B cell (primary cell): ENCODE measurements around the gene EIF3J. TPM values are rescaled to one million over a fixed set of nuclear protein-coding genes. Genes with fewer than 3 reads are reported as not detected.

Experiments
- ATAC-seq: fragments of 200-7000 bp; cut with Tn5 transposase; one replicate; pipeline ENCODE4 v1.10.0; 2021; ENCODE audit warnings: low read depth, mild to moderate bottlenecking, moderate number of reproducible peaks, moderate library complexity
- CTCF ChIA-PET: fragments of 350-600 bp; sonication (Branson Sonifier 250); formaldehyde crosslinking; loops from one replicate; lab custom pipeline; 2021; ENCODE audit warnings: antibody characterized with exemption, inconsistent platforms; lab: Charles Lee
- POLR2A ChIA-PET: fragments of 350-600 bp; sonication (Branson Sonifier 250); formaldehyde crosslinking; loops from one replicate; lab custom pipeline; 2021; ENCODE audit warnings: antibody characterized with exemption; lab: Charles Lee
- DNase-seq: peaks from one replicate; pipeline ENCODE4 v3.0.0; 2013
- H2AFZ ChIP-seq: 2 replicates; pipeline ENCODE4 v1.6.1; 2012; ENCODE audit warnings: mild to moderate bottlenecking, low read depth, low read length; ENCODE audit not compliant: insufficient read depth, poor library complexity, severe bottlenecking
- H3K27ac ChIP-seq, 2 donors: 1 replicate in 1 of 2; 2 replicates in 1 of 2; pipeline ENCODE4 v1.5.1; 2012 to 2013; ENCODE audit warnings: low read length in 2 of 2, mild to moderate bottlenecking in 2 of 2, moderate library complexity in 1 of 2
- H3K27me3 ChIP-seq, 4 experiments: fragments of 200-600 bp in 1 of 4; sonication (generic) in 1 of 4; replicated peaks in 1 of 4; 1 replicate in 2 of 4; 2 replicates in 2 of 4; pipeline versions ENCODE4 v1.6.1 to v1.7.0; 2013 to 2016; ENCODE audit warnings: low read length in 3 of 4, mild to moderate bottlenecking in 2 of 4, mixed read lengths in 1 of 4, moderate library complexity in 1 of 4; ENCODE audit not compliant: insufficient read depth in 4 of 4, control insufficient read depth in 3 of 4; ENCODE audit errors: control extremely low read depth in 1 of 4
- H3K36me3 ChIP-seq, 2 experiments: replicated peaks in 1 of 2; 1 replicate in 1 of 2; 2 replicates in 1 of 2; pipeline versions ENCODE4 v1.6.1 to v1.7.1; 2013; ENCODE audit warnings: low read length in 1 of 2; ENCODE audit not compliant: insufficient read depth in 2 of 2, control insufficient read depth in 1 of 2; ENCODE audit errors: control extremely low read depth in 1 of 2, extremely low read depth in 1 of 2
- H3K4me1 ChIP-seq, 2 donors: fragments of 200-600 bp in 1 of 2; sonication (generic) in 1 of 2; 1 replicate in 1 of 2; 2 replicates in 1 of 2; pipeline versions ENCODE4 v1.5.1 to v1.6.1; 2013 to 2017; ENCODE audit warnings: low read length in 2 of 2; ENCODE audit not compliant: control insufficient read depth in 2 of 2, insufficient read depth in 2 of 2
- H3K4me2 ChIP-seq: replicated peaks from 2 replicates; pipeline ENCODE3; 2012; ENCODE audit warnings: mild to moderate bottlenecking, low read depth, low read length; ENCODE audit not compliant: poor library complexity, severe bottlenecking
- H3K4me3 ChIP-seq, 5 experiments: fragments of 200-600 bp in 1 of 5; sonication (generic) in 1 of 5; 1 replicate in 3 of 5; 2 replicates in 2 of 5; pipeline versions ENCODE4 v1.5.1 to v1.7.0; 2011 to 2016; ENCODE audit warnings: low read length in 4 of 5, mild to moderate bottlenecking in 4 of 5, low read depth in 2 of 5, control low read depth in 1 of 5, moderate library complexity in 1 of 5; ENCODE audit not compliant: insufficient read depth in 1 of 5; ENCODE audit errors: control extremely low read depth in 1 of 5, extremely low read depth in 1 of 5
- H3K79me2 ChIP-seq: fragments of 200-600 bp; sonication (generic); one replicate; pipeline ENCODE4 v1.6.0; 2016; ENCODE audit warnings: low read length; ENCODE audit not compliant: control insufficient read depth, insufficient read depth
- H3K9ac ChIP-seq: fragments of 200-600 bp; sonication (generic); 2 replicates; pipeline ENCODE4 v1.6.1; 2017; ENCODE audit warnings: mild to moderate bottlenecking, low read length, moderate library complexity
- H3K9me3 ChIP-seq, 3 donors: one replicate each; pipeline versions ENCODE4 v1.6.1 to v1.7.1; 2013; ENCODE audit warnings: low read length in 2 of 3; ENCODE audit not compliant: control insufficient read depth in 2 of 3, insufficient read depth in 1 of 3; ENCODE audit errors: control extremely low read depth in 1 of 3
- H4K20me1 ChIP-seq: 2 replicates; pipeline ENCODE4 v1.6.0; 2012; ENCODE audit warnings: mild to moderate bottlenecking, low read length; ENCODE audit not compliant: insufficient read depth, control insufficient read depth, poor library complexity, severe bottlenecking
- H3K27ac Mint-ChIP-seq: one replicate; pipeline ENCODE4 v1.8.0; 2021; ENCODE audit warnings: mixed read lengths
- H3K27me3 Mint-ChIP-seq: one replicate; pipeline ENCODE4 v1.8.0; 2021; ENCODE audit warnings: mixed read lengths
- H3K4me1 Mint-ChIP-seq: one replicate; pipeline ENCODE4 v1.8.0; 2021; ENCODE audit warnings: mixed read lengths
- H3K4me3 Mint-ChIP-seq: one replicate; pipeline ENCODE4 v1.8.0; 2021; ENCODE audit warnings: mixed read lengths
- H3K9me3 Mint-ChIP-seq: one replicate; pipeline ENCODE4 v1.8.0; 2022; ENCODE audit warnings: mixed read lengths; ENCODE audit not compliant: insufficient read depth
- CTCF ChIP-seq: fragments of 200-600 bp; IDR thresholded peaks from one replicate; pipeline ENCODE4 v1.8.0; 2022; ENCODE audit warnings: antibody characterized with exemption, mild to moderate bottlenecking
- EZH2 ChIP-seq: IDR thresholded peaks from 2 replicates; pipeline ENCODE4 v1.6.1; 2012; ENCODE audit warnings: borderline replicate concordance, low read depth, mild to moderate bottlenecking, moderate library complexity, low read length; ENCODE audit not compliant: insufficient read depth, poor library complexity, severe bottlenecking
- WGBS: methylation state at CpG from one replicate; pipeline ENCODE4 v1.1.5; 2013; ENCODE audit warnings: missing lambda C conversion rate; ENCODE audit not compliant: insufficient coverage; 5-methylcytosine and 5-hydroxymethylcytosine counted together
- intact Hi-C: fragments of 100-400 bp; cut with micrococcal nuclease; formaldehyde crosslinking; loops from one replicate; pipeline ENCODE4 v1.10.0; 2022
- polyA plus RNA-seq: library from polyadenylated mRNA; depleted of rRNA; stranded (reverse); fragments of >200 nt; gene quantifications from 2 replicates; pipeline ENCODE4 v1.2.3, GENCODE V29; 2012
- total RNA-seq, 2 donors: library from RNA; stranded (reverse); fragments of 120-200 nt in 1 of 2; gene quantifications; 1 replicate in 1 of 2; 2 replicates in 1 of 2; pipeline versions ENCODE4 v1.2.3 to v1.2.4, GENCODE V29; 2013 to 2022

EIF3J gene
- total and polyA plus RNA-seq, 2 donors (not counting 1 experiment from before 2014, with no cell fraction given), result 16.5 to 66.7 TPM

GRCh38 chr15:44532689-44533088 is 4.3 kb upstream of the EIF3J start:
- CTCF ChIA-PET, result interaction anchor here (1.0 kb wide), 1 partner anchor 10 kb away, joined by 3 read pairs; no protein-coding TSS in a partner anchor
- 92% methylated on average over 3 of the region's 3 CpGs for WGBS
- intact Hi-C loops, result no loop called here
- POLR2A ChIA-PET, result interaction anchor here (0.7 kb wide), 1 partner anchor 131 kb away, joined by 4 read pairs; the partner anchor contains the start of gene SPG11
- no peaks in the 10 kb centered on the region for H4K20me1 ChIP-seq
- H3K36me3 ChIP-seq, result no peaks in the 10 kb centered on the region
- no peaks in the 10 kb centered on the region for H3K27me3 ChIP-seq
- Mint-ChIP-seq H3K27ac (peak overlapping the region; percentile 50), H3K27me3 (no peaks in the 10 kb centered on the region), H3K4me1 (peaks cover 8% of the 10 kb centered on the region), H3K9me3 (no peaks in the 10 kb centered on the region), H3K4me3 (no peak overlapping the region)
- H3K79me2 ChIP-seq, result peaks cover 2% of the 10 kb centered on the region
- no peak overlapping the region for H3K4me2 ChIP-seq
- no peaks in the 10 kb centered on the region for H3K9me3 ChIP-seq
- ATAC-seq, result no peak
- no peak overlapping the region for H2AFZ ChIP-seq
- peak; percentile 22 for TF ChIP-seq CTCF
- TF ChIP-seq EZH2, result no peak
- no peak overlapping the region for H3K4me3 ChIP-seq
- peaks cover 5 to 13% of the 10 kb centered on the region in 2 donors for H3K4me1 ChIP-seq
- DNase-seq, result no peak
- H3K9ac ChIP-seq, result no peak overlapping the region
- no peak overlapping the region for H3K27ac ChIP-seq

DNA sequence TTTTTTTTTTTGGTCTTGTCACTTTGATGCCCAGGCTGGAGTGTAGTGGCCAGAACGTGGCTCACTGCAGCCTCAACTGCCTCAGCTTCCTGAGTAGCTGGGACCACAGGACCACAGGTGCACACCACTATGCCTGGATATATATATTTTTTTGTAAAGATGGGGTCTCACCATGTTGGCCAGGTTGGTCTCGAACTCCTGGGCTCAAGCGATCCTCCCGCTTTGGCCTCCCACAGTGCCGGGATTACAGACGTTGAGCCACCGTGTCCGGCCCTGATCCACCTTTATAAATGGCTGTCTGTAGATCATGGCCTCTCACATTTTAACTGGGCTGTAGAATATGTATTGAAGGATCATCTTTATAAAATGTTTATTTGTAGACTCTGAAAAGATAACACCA is 1.9 kb upstream of the EIF3J start:
- H3K4me2 ChIP-seq, result peak overlapping the region; percentile 86
- H3K9me3 ChIP-seq, result no peaks in the 10 kb centered on the region
- peaks cover 24% of the 10 kb centered on the region for H3K79me2 ChIP-seq
- Mint-ChIP-seq H3K4me3 (peak overlapping the region; percentile 66), H3K27me3 (no peaks in the 10 kb centered on the region), H3K27ac (peak overlapping the region; percentile 10), H3K4me1 (peaks cover 21% of the 10 kb centered on the region), H3K9me3 (no peaks in the 10 kb centered on the region)
- H3K27ac ChIP-seq, result no peak overlapping the region
- H3K9ac ChIP-seq, result no peak overlapping the region
- peaks cover 0 to 2% of the 10 kb centered on the region in 2 experiments for H3K36me3 ChIP-seq
- H3K27me3 ChIP-seq, result no peaks in the 10 kb centered on the region
- no peak overlapping the region for H3K4me3 ChIP-seq
- ATAC-seq (no peak), DNase-seq (no peak)
- intact Hi-C loops, result loop anchor here (5.0 kb wide), 4 partner anchors 127 to 1023 kb away; partner anchors contain the start of genes B2M, PATL2, SPG11 and WDR76
- H3K4me1 ChIP-seq, result peaks cover 15 to 21% of the 10 kb centered on the region in 2 donors
- WGBS, result 100% methylated on average over 2 of the region's 8 CpGs
- POLR2A ChIA-PET, result interaction anchor here (0.7 kb wide), 1 partner anchor 9 kb away, joined by 6 read pairs; no protein-coding TSS in a partner anchor
- no peak overlapping the region for H2AFZ ChIP-seq
- no peaks in the 10 kb centered on the region for H4K20me1 ChIP-seq
- TF ChIP-seq CTCF (no peak), EZH2 (no peak)
- CTCF ChIA-PET, result no interaction called here
